Liver (tissue), 9 donors: ENCODE measurements around the gene CRBN. TPM values are rescaled to one million over a fixed set of nuclear protein-coding genes. Genes with fewer than 3 reads are reported as not detected.

ENCODE experiments used
- DNase-seq: peaks from one replicate; pipeline ENCODE4 v3.0.0-alpha.2; 2017; ENCODE audit warnings: low spot score
- H3K27ac ChIP-seq, 2 donors: one replicate each; pipeline ENCODE4 v1.7.0; 2013; ENCODE audit warnings: inconsistent platforms in 2 of 2, low read length in 2 of 2, control low read depth in 1 of 2, low read depth in 1 of 2, mild to moderate bottlenecking in 1 of 2
- H3K27me3 ChIP-seq, 4 donors: one replicate each; pipeline versions ENCODE4 v1.6.1 to v1.7.0; 2013; ENCODE audit warnings: low read length in 3 of 4, inconsistent platforms in 1 of 4, mild to moderate bottlenecking in 1 of 4, moderate library complexity in 1 of 4; ENCODE audit not compliant: control insufficient read depth in 4 of 4, insufficient read depth in 4 of 4
- H3K36me3 ChIP-seq, 4 donors: one replicate each; pipeline versions ENCODE4 v1.6.1 to v1.7.0; 2013; ENCODE audit warnings: low read length in 3 of 4, mild to moderate bottlenecking in 3 of 4, low read depth in 1 of 4, moderate library complexity in 1 of 4; ENCODE audit not compliant: control insufficient read depth in 4 of 4, insufficient read depth in 3 of 4
- H3K4me1 ChIP-seq, 4 donors: one replicate each; pipeline versions ENCODE4 v1.6.1 to v1.7.0; 2013; ENCODE audit warnings: low read length in 3 of 4, mild to moderate bottlenecking in 3 of 4, moderate library complexity in 1 of 4; ENCODE audit not compliant: control insufficient read depth in 4 of 4, insufficient read depth in 4 of 4
- H3K4me3 ChIP-seq, 3 donors: one replicate each; pipeline versions ENCODE4 v1.6.1 to v1.7.0; 2013; ENCODE audit warnings: low read length in 3 of 3, control low read depth in 1 of 3, low read depth in 1 of 3, mild to moderate bottlenecking in 1 of 3
- H3K9ac ChIP-seq, 2 donors: one replicate each; pipeline ENCODE4 v1.7.0; 2013; ENCODE audit warnings: low read length in 2 of 2, mild to moderate bottlenecking in 2 of 2, moderate library complexity in 2 of 2, control low read depth in 1 of 2, low read depth in 1 of 2
- H3K9me3 ChIP-seq, 4 donors: one replicate each; pipeline versions ENCODE4 v1.6.1 to v1.7.0; 2013; ENCODE audit warnings: low read length in 3 of 4; ENCODE audit not compliant: control insufficient read depth in 4 of 4
- EGR1 ChIP-seq, 2 donors: IDR thresholded peaks; 2 replicates each; pipeline ENCODE4 v1.6.1; 2016 to 2018; ENCODE audit warnings: antibody characterized with exemption in 2 of 2, low read depth in 2 of 2
- FOXA1 ChIP-seq: IDR thresholded peaks from 2 replicates; pipeline ENCODE4 v1.6.1; 2016; ENCODE audit warnings: antibody characterized with exemption
- FOXA2 ChIP-seq: IDR thresholded peaks from 2 replicates; pipeline ENCODE4 v1.6.1; 2016; ENCODE audit warnings: antibody characterized with exemption
- GABPA ChIP-seq, 2 donors: IDR thresholded peaks in 1 of 2; conservative IDR thresholded peaks in 1 of 2; 2 replicates each; pipeline ENCODE4 v1.6.1; 2016; ENCODE audit warnings: antibody characterized with exemption in 2 of 2, mild to moderate bottlenecking in 1 of 2, moderate library complexity in 1 of 2
- HNF4A ChIP-seq, 2 donors: conservative IDR thresholded peaks; 2 replicates each; pipeline ENCODE4 v1.6.1; 2016; ENCODE audit warnings: antibody characterized with exemption in 2 of 2, mild to moderate bottlenecking in 2 of 2
- HNF4G ChIP-seq: IDR thresholded peaks from 2 replicates; pipeline ENCODE4 v1.6.1; 2016; ENCODE audit warnings: antibody characterized with exemption
- JUND ChIP-seq, 2 donors: IDR thresholded peaks; 2 replicates each; pipeline ENCODE4 v1.6.1; 2016; ENCODE audit warnings: antibody characterized with exemption in 2 of 2
- NR2F2 ChIP-seq: IDR thresholded peaks from 2 replicates; pipeline ENCODE4 v1.6.1; 2016; ENCODE audit warnings: antibody characterized with exemption
- RAD21 ChIP-seq, 2 donors: IDR thresholded peaks; 2 replicates each; pipeline ENCODE4 v1.6.1; 2016; ENCODE audit warnings: antibody characterized with exemption in 2 of 2, mild to moderate bottlenecking in 2 of 2
- RXRA ChIP-seq, 2 donors: IDR thresholded peaks; 2 replicates each; pipeline ENCODE4 v1.6.1; 2017 to 2018; ENCODE audit warnings: antibody characterized with exemption in 2 of 2, mild to moderate bottlenecking in 1 of 2
- SP1 ChIP-seq: IDR thresholded peaks from 2 replicates; pipeline ENCODE4 v1.6.1; 2018; ENCODE audit warnings: antibody characterized with exemption, mild to moderate bottlenecking
- TAF1 ChIP-seq: conservative IDR thresholded peaks from 2 replicates; pipeline ENCODE4 v1.6.1; 2016; ENCODE audit warnings: antibody characterized with exemption, mild to moderate bottlenecking
- YY1 ChIP-seq: IDR thresholded peaks from 2 replicates; pipeline ENCODE4 v1.6.1; 2016; ENCODE audit warnings: antibody characterized with exemption, mild to moderate bottlenecking
- WGBS: extraction: QIAGEN DNeasy Blood & Tissue Kit; methylation state at CpG from one replicate; pipeline ENCODE4 v1.1.7; 2013; 5-methylcytosine and 5-hydroxymethylcytosine counted together
- polyA plus RNA-seq, 2 donors: library from polyadenylated mRNA; stranded (reverse) in 1 of 2; unstranded in 1 of 2; fragments of 200-250 nt in 1 of 2; fragments of >200 nt in 1 of 2; fragmentation: Nextera tagmentation in 1 of 2; extraction: Ambion mirVana in 1 of 2; gene quantifications; one replicate each; pipeline versions ENCODE4 v1.2.1 to v1.2.3, GENCODE V29; 2013 to 2015
- total RNA-seq, 2 donors: library from RNA; depleted of rRNA; stranded (reverse); fragments of >200 nt; gene quantifications; one replicate each; pipeline ENCODE4 v1.2.3, GENCODE V29; 2014
- TF ChIP-seq, protein P1 (sequence below): IDR thresholded peaks from 2 replicates; pipeline ENCODE4 v1.6.1; 2016; ENCODE audit warnings: antibody characterized with exemption
- TF ChIP-seq, protein P2 (sequence below): IDR thresholded peaks from 2 replicates; pipeline ENCODE4 v1.6.1; 2016; ENCODE audit warnings: antibody characterized with exemption, mild to moderate bottlenecking
- TF ChIP-seq, protein P3 (sequence below): IDR thresholded peaks from 2 replicates; pipeline ENCODE4 v1.6.1; 2016; ENCODE audit warnings: antibody characterized with exemption
- TF ChIP-seq, protein P4 (sequence below): fragments of 150-350 bp; IDR thresholded peaks from 2 replicates; pipeline ENCODE4 v1.5.1; 2017; ENCODE audit warnings: improper control_type of control experiment, low read depth, low read length; ENCODE audit not compliant: missing input control
- TF ChIP-seq, protein P5 (sequence below): IDR thresholded peaks from 2 replicates; pipeline ENCODE4 v1.6.1; 2016; ENCODE audit warnings: antibody characterized with exemption
- donor health status: healthy.
- donor health status: healthy.
- donor health status: healthy.
- donor health status: healthy.
- donor health status: healthy.

Gene CRBN
- total and polyA plus RNA-seq, 4 donors = 14.0 to 57.6 (median 29.4) TPM

DNA sequence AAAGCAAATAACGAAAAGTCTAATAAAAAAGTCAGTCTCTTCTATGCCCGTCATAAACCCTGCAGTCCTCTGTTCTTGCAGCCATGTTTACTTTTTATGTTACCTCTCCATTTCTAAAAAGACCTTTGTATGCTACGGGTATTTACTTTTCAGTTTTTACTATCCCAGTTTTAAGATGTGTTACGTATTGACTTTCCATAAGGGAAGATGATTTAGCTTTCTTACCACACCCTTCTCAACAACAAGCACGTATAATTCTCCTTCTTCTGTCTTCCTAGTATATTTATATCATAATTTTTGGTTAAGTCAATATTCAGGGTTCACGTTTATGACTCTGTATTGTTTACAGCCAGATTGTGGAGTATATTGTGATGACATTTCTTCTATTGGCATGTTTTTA is 42.0 kb downstream of the CRBN start:
- DNase-seq = no peak
- H3K4me3 ChIP-seq = no peak overlapping the region
- no peak overlapping the region for H3K9ac ChIP-seq
- H3K27me3 ChIP-seq = no peaks in the 10 kb centered on the region
- peaks cover 3 to 48% (median 31%) of the 10 kb centered on the region in 4 donors for H3K36me3 ChIP-seq
- WGBS = 89% methylated on average over 6 of the region's 6 CpGs
- no peak for TF ChIP-seq FOXA1
- no peak for TF ChIP-seq YY1
- TF ChIP-seq GABPA (IDR thresholded peaks at IDR 0.05 in 1 of 2, conservative IDR thresholded peaks at IDR 0.05 in 1 of 2) = no peak
- no peak for TF ChIP-seq FOXA2
- TF ChIP-seq RAD21 (IDR thresholded peaks at IDR 0.05) = no peak
- TF ChIP-seq, protein P1, sequence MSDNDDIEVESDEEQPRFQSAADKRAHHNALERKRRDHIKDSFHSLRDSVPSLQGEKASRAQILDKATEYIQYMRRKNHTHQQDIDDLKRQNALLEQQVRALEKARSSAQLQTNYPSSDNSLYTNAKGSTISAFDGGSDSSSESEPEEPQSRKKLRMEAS = no peak
- TF ChIP-seq, protein P2, sequence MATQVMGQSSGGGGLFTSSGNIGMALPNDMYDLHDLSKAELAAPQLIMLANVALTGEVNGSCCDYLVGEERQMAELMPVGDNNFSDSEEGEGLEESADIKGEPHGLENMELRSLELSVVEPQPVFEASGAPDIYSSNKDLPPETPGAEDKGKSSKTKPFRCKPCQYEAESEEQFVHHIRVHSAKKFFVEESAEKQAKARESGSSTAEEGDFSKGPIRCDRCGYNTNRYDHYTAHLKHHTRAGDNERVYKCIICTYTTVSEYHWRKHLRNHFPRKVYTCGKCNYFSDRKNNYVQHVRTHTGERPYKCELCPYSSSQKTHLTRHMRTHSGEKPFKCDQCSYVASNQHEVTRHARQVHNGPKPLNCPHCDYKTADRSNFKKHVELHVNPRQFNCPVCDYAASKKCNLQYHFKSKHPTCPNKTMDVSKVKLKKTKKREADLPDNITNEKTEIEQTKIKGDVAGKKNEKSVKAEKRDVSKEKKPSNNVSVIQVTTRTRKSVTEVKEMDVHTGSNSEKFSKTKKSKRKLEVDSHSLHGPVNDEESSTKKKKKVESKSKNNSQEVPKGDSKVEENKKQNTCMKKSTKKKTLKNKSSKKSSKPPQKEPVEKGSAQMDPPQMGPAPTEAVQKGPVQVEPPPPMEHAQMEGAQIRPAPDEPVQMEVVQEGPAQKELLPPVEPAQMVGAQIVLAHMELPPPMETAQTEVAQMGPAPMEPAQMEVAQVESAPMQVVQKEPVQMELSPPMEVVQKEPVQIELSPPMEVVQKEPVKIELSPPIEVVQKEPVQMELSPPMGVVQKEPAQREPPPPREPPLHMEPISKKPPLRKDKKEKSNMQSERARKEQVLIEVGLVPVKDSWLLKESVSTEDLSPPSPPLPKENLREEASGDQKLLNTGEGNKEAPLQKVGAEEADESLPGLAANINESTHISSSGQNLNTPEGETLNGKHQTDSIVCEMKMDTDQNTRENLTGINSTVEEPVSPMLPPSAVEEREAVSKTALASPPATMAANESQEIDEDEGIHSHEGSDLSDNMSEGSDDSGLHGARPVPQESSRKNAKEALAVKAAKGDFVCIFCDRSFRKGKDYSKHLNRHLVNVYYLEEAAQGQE = no peak
- TF ChIP-seq, protein P3, sequence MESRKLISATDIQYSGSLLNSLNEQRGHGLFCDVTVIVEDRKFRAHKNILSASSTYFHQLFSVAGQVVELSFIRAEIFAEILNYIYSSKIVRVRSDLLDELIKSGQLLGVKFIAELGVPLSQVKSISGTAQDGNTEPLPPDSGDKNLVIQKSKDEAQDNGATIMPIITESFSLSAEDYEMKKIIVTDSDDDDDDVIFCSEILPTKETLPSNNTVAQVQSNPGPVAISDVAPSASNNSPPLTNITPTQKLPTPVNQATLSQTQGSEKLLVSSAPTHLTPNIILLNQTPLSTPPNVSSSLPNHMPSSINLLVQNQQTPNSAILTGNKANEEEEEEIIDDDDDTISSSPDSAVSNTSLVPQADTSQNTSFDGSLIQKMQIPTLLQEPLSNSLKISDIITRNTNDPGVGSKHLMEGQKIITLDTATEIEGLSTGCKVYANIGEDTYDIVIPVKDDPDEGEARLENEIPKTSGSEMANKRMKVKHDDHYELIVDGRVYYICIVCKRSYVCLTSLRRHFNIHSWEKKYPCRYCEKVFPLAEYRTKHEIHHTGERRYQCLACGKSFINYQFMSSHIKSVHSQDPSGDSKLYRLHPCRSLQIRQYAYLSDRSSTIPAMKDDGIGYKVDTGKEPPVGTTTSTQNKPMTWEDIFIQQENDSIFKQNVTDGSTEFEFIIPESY = no peak
- TF ChIP-seq JUND (IDR thresholded peaks at IDR 0.05) = no peak
- TF ChIP-seq, protein P4, sequence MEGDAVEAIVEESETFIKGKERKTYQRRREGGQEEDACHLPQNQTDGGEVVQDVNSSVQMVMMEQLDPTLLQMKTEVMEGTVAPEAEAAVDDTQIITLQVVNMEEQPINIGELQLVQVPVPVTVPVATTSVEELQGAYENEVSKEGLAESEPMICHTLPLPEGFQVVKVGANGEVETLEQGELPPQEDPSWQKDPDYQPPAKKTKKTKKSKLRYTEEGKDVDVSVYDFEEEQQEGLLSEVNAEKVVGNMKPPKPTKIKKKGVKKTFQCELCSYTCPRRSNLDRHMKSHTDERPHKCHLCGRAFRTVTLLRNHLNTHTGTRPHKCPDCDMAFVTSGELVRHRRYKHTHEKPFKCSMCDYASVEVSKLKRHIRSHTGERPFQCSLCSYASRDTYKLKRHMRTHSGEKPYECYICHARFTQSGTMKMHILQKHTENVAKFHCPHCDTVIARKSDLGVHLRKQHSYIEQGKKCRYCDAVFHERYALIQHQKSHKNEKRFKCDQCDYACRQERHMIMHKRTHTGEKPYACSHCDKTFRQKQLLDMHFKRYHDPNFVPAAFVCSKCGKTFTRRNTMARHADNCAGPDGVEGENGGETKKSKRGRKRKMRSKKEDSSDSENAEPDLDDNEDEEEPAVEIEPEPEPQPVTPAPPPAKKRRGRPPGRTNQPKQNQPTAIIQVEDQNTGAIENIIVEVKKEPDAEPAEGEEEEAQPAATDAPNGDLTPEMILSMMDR = no peak
- TF ChIP-seq SP1 = no peak
- no peak for TF ChIP-seq RXRA (IDR thresholded peaks at IDR 0.05)
- no peak for TF ChIP-seq HNF4G
- TF ChIP-seq, protein P5, sequence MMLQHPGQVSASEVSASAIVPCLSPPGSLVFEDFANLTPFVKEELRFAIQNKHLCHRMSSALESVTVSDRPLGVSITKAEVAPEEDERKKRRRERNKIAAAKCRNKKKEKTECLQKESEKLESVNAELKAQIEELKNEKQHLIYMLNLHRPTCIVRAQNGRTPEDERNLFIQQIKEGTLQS = no peak
- no peak for TF ChIP-seq EGR1 (IDR thresholded peaks at IDR 0.05; ENCODE audit: low read depth in 2 of 2)
- no peak for TF ChIP-seq TAF1
- TF ChIP-seq HNF4A (conservative IDR thresholded peaks at IDR 0.05) = no peak
- TF ChIP-seq NR2F2 = no peak
- H3K4me1 ChIP-seq = no peaks in the 10 kb centered on the region
- no peaks in the 10 kb centered on the region for H3K9me3 ChIP-seq
- no peak overlapping the region for H3K27ac ChIP-seq
